22Rv1 (cell line): ENCODE data around the gene LGALS7.

Experiments used
- CTCF ChIP-seq: fragments of 450-650 bp; IDR thresholded peaks from 2 replicates; pipeline ENCODE4 v1.5.1; 2017; ENCODE audit warnings: mild to moderate bottlenecking
- ZFX ChIP-seq: fragments of 450-650 bp; IDR thresholded peaks from 2 replicates; pipeline ENCODE4 v1.6.1; 2017; ENCODE audit warnings: antibody characterized with exemption, borderline replicate concordance

GRCh38 chr19:38745316-38745715 lies 28.0 kb downstream of the LGALS7 start:
- TF ChIP-seq CTCF (no peak), ZFX (no peak)
